Activated CD8-positive, alpha-beta T cell treated with anti-CD3 and anti-CD28 coated beads, Interleukin-2, amount 10 ng/mL, durations not matched to agents 7 days and 5 days (primary cell): ENCODE measurements around the gene C16orf82. TPM values are rescaled to one million over a fixed set of nuclear protein-coding genes. Genes with fewer than 3 reads are reported as not detected.
"Not testable (repeated sequence)": the region's sequence is repeated elsewhere in the genome, so short reads cannot be mapped to it uniquely, and the experiment has no call there.

ENCODE experiments used
- ATAC-seq: fragments of 150-1000 bp; cut with Tn5 transposase; one replicate; pipeline ENCODE4 v1.10.0; 2021; ENCODE audit warnings: moderate library complexity
- CTCF ChIA-PET: fragments of 350-600 bp; sonication (Branson Sonifier 250); formaldehyde crosslinking; loops from one replicate; lab custom pipeline; 2021; ENCODE audit warnings: antibody characterized with exemption; lab: Charles Lee
- POLR2A ChIA-PET: fragments of 350-600 bp; sonication (Branson Sonifier 250); formaldehyde crosslinking; loops from one replicate; lab custom pipeline; 2021; ENCODE audit warnings: antibody characterized with exemption; lab: Charles Lee
- DNase-seq: peaks from one replicate; pipeline ENCODE4 v3.0.0-alpha.2; 2020
- H3K27ac Mint-ChIP-seq: one replicate; pipeline ENCODE4 v1.8.0; 2021; ENCODE audit warnings: mild to moderate bottlenecking, mixed read lengths
- H3K27me3 Mint-ChIP-seq: one replicate; pipeline ENCODE4 v1.8.0; 2021; ENCODE audit warnings: low read depth, mixed read lengths
- H3K36me3 Mint-ChIP-seq: one replicate; pipeline ENCODE4 v1.8.0; 2021; ENCODE audit warnings: low read depth, mixed read lengths
- H3K4me1 Mint-ChIP-seq: one replicate; pipeline ENCODE4 v1.8.0; 2021; ENCODE audit warnings: low read depth, mixed read lengths
- H3K4me3 Mint-ChIP-seq: one replicate; pipeline ENCODE4 v1.8.0; 2021; ENCODE audit warnings: mild to moderate bottlenecking, mixed read lengths
- H3K9me3 Mint-ChIP-seq: one replicate; pipeline ENCODE4 v1.8.0; 2022; ENCODE audit warnings: mixed read lengths; ENCODE audit not compliant: insufficient read depth
- total RNA-seq, 2 experiments: library from RNA; stranded (reverse); gene quantifications; one replicate each; pipeline ENCODE4 v1.2.3, GENCODE V29; 2021

C16orf82 gene
- total RNA-seq, 2 experiments from 2014 or later = not detected

- DNase-seq = no peak
- ATAC-seq = no peak
- H3K4me3 Mint-ChIP-seq = no peak overlapping the region
- H3K36me3 Mint-ChIP-seq = no peaks in the 10 kb centered on the region
- H3K9me3 Mint-ChIP-seq = no peaks in the 10 kb centered on the region
- ChIA-PET CTCF (no interaction called here), POLR2A (no interaction called here)
- no peaks in the 10 kb centered on the region for H3K27me3 Mint-ChIP-seq
- H3K27ac Mint-ChIP-seq = no peak overlapping the region
- no peaks in the 10 kb centered on the region for H3K4me1 Mint-ChIP-seq
Observed at GRCh38 chr16:27052007-27052406, 14.7 kb upstream of the C16orf82 start.

- no peaks in the 10 kb centered on the region for H3K27me3 Mint-ChIP-seq
- ChIA-PET POLR2A (no interaction called here), CTCF (no interaction called here)
- ATAC-seq (no peak), DNase-seq (no peak)
- no peak overlapping the region for H3K4me3 Mint-ChIP-seq
- H3K36me3 Mint-ChIP-seq = no peaks in the 10 kb centered on the region
- H3K9me3 Mint-ChIP-seq = no peaks in the 10 kb centered on the region
- H3K27ac Mint-ChIP-seq = no peak overlapping the region
- no peaks in the 10 kb centered on the region for H3K4me1 Mint-ChIP-seq
Observed at GRCh38 chr16:27053996-27054395, 12.7 kb upstream of the C16orf82 start.

GRCh38 chr16:27058299-27058698, 8.4 kb upstream of the C16orf82 start:
- CTCF ChIA-PET = no interaction called here
- no peaks in the 10 kb centered on the region for H3K9me3 Mint-ChIP-seq
- POLR2A ChIA-PET = no interaction called here
- no peaks in the 10 kb centered on the region for H3K4me1 Mint-ChIP-seq
- ATAC-seq (no peak), DNase-seq (no peak)
- no peaks in the 10 kb centered on the region for H3K27me3 Mint-ChIP-seq
- H3K4me3 Mint-ChIP-seq = no peak overlapping the region
- no peaks in the 10 kb centered on the region for H3K36me3 Mint-ChIP-seq
- no peak overlapping the region for H3K27ac Mint-ChIP-seq

- ATAC-seq = no peak
- DNase-seq = no peak
- Mint-ChIP-seq H3K36me3 (no peaks in the 10 kb centered on the region), H3K4me1 (no peaks in the 10 kb centered on the region), H3K4me3 (no peak overlapping the region), H3K9me3 (no peaks in the 10 kb centered on the region), H3K27ac (no peak overlapping the region), H3K27me3 (peaks cover 6% of the 10 kb centered on the region)
- ChIA-PET POLR2A (no interaction called here), CTCF (no interaction called here)
Observed at GRCh38 chr16:27070776-27071175, 4.0 kb downstream of the C16orf82 start.

- CTCF ChIA-PET = no interaction called here
- POLR2A ChIA-PET = no interaction called here
- H3K27me3 Mint-ChIP-seq = peaks cover 3% of the 10 kb centered on the region
- H3K9me3 Mint-ChIP-seq = no peaks in the 10 kb centered on the region
- H3K36me3 Mint-ChIP-seq = no peaks in the 10 kb centered on the region
- no peaks in the 10 kb centered on the region for H3K4me1 Mint-ChIP-seq
- DNase-seq = no peak
- H3K4me3 Mint-ChIP-seq = no peak overlapping the region
- ATAC-seq = no peak
- H3K27ac Mint-ChIP-seq = no peak overlapping the region
Observed at GRCh38 chr16:27073733-27074132, 7.0 kb downstream of the C16orf82 start.

GRCh38 chr16:27080895-27081294, 14.2 kb downstream of the C16orf82 start:
- H3K4me3 Mint-ChIP-seq = no peak overlapping the region
- H3K9me3 Mint-ChIP-seq = no peaks in the 10 kb centered on the region
- no peak overlapping the region for H3K27ac Mint-ChIP-seq
- ATAC-seq (no peak), DNase-seq (no peak)
- H3K36me3 Mint-ChIP-seq = no peaks in the 10 kb centered on the region
- H3K4me1 Mint-ChIP-seq = no peaks in the 10 kb centered on the region
- CTCF ChIA-PET = no interaction called here
- peaks cover 12% of the 10 kb centered on the region for H3K27me3 Mint-ChIP-seq
- POLR2A ChIA-PET = no interaction called here

GRCh38 chr16:27083861-27084261, 17.1 kb downstream of the C16orf82 start:
- no peak overlapping the region for H3K4me3 Mint-ChIP-seq
- ChIA-PET POLR2A (no interaction called here), CTCF (no interaction called here)
- H3K9me3 Mint-ChIP-seq = no peaks in the 10 kb centered on the region
- no peaks in the 10 kb centered on the region for H3K36me3 Mint-ChIP-seq
- ATAC-seq (no peak), DNase-seq (no peak)
- peaks cover 10% of the 10 kb centered on the region for H3K27me3 Mint-ChIP-seq
- H3K27ac Mint-ChIP-seq = no peak overlapping the region
- H3K4me1 Mint-ChIP-seq = no peaks in the 10 kb centered on the region

- H3K4me1 Mint-ChIP-seq = no peaks in the 10 kb centered on the region
- ChIA-PET CTCF (no interaction called here), POLR2A (no interaction called here)
- no peaks in the 10 kb centered on the region for H3K9me3 Mint-ChIP-seq
- ATAC-seq = no peak
- peaks cover 8% of the 10 kb centered on the region for H3K27me3 Mint-ChIP-seq
- H3K4me3 Mint-ChIP-seq = no peak overlapping the region
- no peak for DNase-seq
- no peaks in the 10 kb centered on the region for H3K36me3 Mint-ChIP-seq
- no peak overlapping the region for H3K27ac Mint-ChIP-seq
Observed at GRCh38 chr16:27084307-27085028, 17.7 kb downstream of the C16orf82 start.

- CTCF ChIA-PET = no interaction called here
Observed at GRCh38 chr16:27085182-27085581, 18.5 kb downstream of the C16orf82 start.

GRCh38 chr16:27086031-27086430, 19.3 kb downstream of the C16orf82 start:
- POLR2A ChIA-PET, H3K27ac Mint-ChIP-seq, H3K36me3 Mint-ChIP-seq, H3K4me3 Mint-ChIP-seq, CTCF ChIA-PET, ATAC-seq, H3K27me3 Mint-ChIP-seq, H3K9me3 Mint-ChIP-seq, DNase-seq, H3K4me1 Mint-ChIP-seq: not testable (repeated sequence)

More at GRCh38 chr16:27085182-27085581, 18.5 kb downstream of the C16orf82 start:
- DNase-seq (no peak), ATAC-seq (no peak)
- Mint-ChIP-seq H3K27ac (no peak overlapping the region), H3K36me3 (no peaks in the 10 kb centered on the region), H3K9me3 (no peaks in the 10 kb centered on the region), H3K27me3 (peaks cover 7% of the 10 kb centered on the region), H3K4me3 (no peak overlapping the region), H3K4me1 (no peaks in the 10 kb centered on the region)
- POLR2A ChIA-PET = interaction anchor here (0.5 kb wide), 1 partner anchor 125 kb away, joined by 3 read pairs; no protein-coding TSS in a partner anchor

GRCh38 chr16:27088216-27088615, 21.5 kb downstream of the C16orf82 start:
- Mint-ChIP-seq H3K9me3 (no peaks in the 10 kb centered on the region), H3K27ac (no peak overlapping the region), H3K4me3 (no peak overlapping the region), H3K36me3 (no peaks in the 10 kb centered on the region), H3K4me1 (no peaks in the 10 kb centered on the region), H3K27me3 (peaks cover 21% of the 10 kb centered on the region)
- DNase-seq = no peak
- ChIA-PET POLR2A (interaction anchor here (0.9 kb wide), 1 partner anchor 13 kb away, joined by 4 read pairs; no protein-coding TSS in a partner anchor), CTCF (no interaction called here)
- ATAC-seq = no peak

GRCh38 chr16:27096375-27096774, 29.6 kb downstream of the C16orf82 start:
- Mint-ChIP-seq H3K4me3 (no peak overlapping the region), H3K4me1 (no peaks in the 10 kb centered on the region), H3K27me3 (peaks cover 23% of the 10 kb centered on the region), H3K27ac (no peak overlapping the region), H3K36me3 (no peaks in the 10 kb centered on the region), H3K9me3 (no peaks in the 10 kb centered on the region)
- POLR2A ChIA-PET = no interaction called here
- ATAC-seq = no peak
- CTCF ChIA-PET = no interaction called here
- no peak for DNase-seq
